Natural killer cell (primary cell): ENCODE data around the gene TRIM28. TPM values are rescaled to one million over a fixed set of nuclear protein-coding genes. Genes with fewer than 3 reads are reported as not detected.

Experiments
- ATAC-seq, 3 donors: fragments of 150-1000 bp in 2 of 3; fragments of 200-7000 bp in 1 of 3; cut with Tn5 transposase; 1 replicate in 1 of 3; 2 replicates in 2 of 3; pipeline ENCODE4 v1.10.0; 2021; ENCODE audit warnings: mild to moderate bottlenecking in 2 of 3, moderate library complexity in 2 of 3
- DNase-seq, 2 donors: peaks; one replicate each; pipeline versions ENCODE4 v3.0.0 to v3.0.0-alpha.2; 2013 to 2021; ENCODE audit warnings: mixed read lengths in 1 of 2
- H3K27ac ChIP-seq: one replicate; pipeline ENCODE4 v1.5.1; 2013; ENCODE audit warnings: mild to moderate bottlenecking, low read length
- H3K27me3 ChIP-seq: one replicate; pipeline ENCODE4 v1.6.1; 2013; ENCODE audit warnings: low read length; ENCODE audit not compliant: control insufficient read depth, insufficient read depth
- H3K36me3 ChIP-seq: one replicate; pipeline ENCODE4 v1.6.1; 2013; ENCODE audit warnings: low read length; ENCODE audit not compliant: control insufficient read depth, insufficient read depth
- H3K4me1 ChIP-seq: one replicate; pipeline ENCODE4 v1.6.1; 2013; ENCODE audit warnings: low read length; ENCODE audit not compliant: control insufficient read depth, insufficient read depth
- H3K4me3 ChIP-seq: one replicate; pipeline ENCODE4 v1.5.1; 2013; ENCODE audit warnings: low read length
- H3K9me3 ChIP-seq: one replicate; pipeline ENCODE4 v1.6.1; 2013; ENCODE audit warnings: low read length; ENCODE audit not compliant: control insufficient read depth, insufficient read depth
- H3K27ac Mint-ChIP-seq, 2 donors: one replicate each; pipeline ENCODE4 v1.8.0; 2022; ENCODE audit warnings: mild to moderate bottlenecking in 2 of 2, mixed read lengths in 2 of 2, moderate library complexity in 1 of 2
- H3K27me3 Mint-ChIP-seq, 2 donors: one replicate each; pipeline ENCODE4 v1.8.0; 2022; ENCODE audit warnings: low read depth in 2 of 2, mixed read lengths in 2 of 2
- H3K36me3 Mint-ChIP-seq: one replicate; pipeline ENCODE4 v1.8.0; 2022; ENCODE audit warnings: mixed read lengths
- H3K4me1 Mint-ChIP-seq, 2 donors: one replicate each; pipeline ENCODE4 v1.8.0; 2022; ENCODE audit warnings: mixed read lengths in 2 of 2
- H3K4me3 Mint-ChIP-seq: one replicate; pipeline ENCODE4 v1.8.0; 2022; ENCODE audit warnings: mild to moderate bottlenecking, moderate library complexity, mixed read lengths
- H3K9me3 Mint-ChIP-seq, 2 donors: one replicate each; pipeline ENCODE4 v1.8.0; 2022; ENCODE audit warnings: mixed read lengths in 2 of 2
- CTCF ChIP-seq: fragments of 200-600 bp; IDR thresholded peaks from one replicate; pipeline ENCODE4 v1.8.0; 2022; ENCODE audit warnings: antibody characterized with exemption
- WGBS: methylation state at CpG from one replicate; pipeline ENCODE4 v1.1.7; 2013; ENCODE audit warnings: missing lambda C conversion rate; ENCODE audit not compliant: insufficient coverage; 5-methylcytosine and 5-hydroxymethylcytosine counted together
- intact Hi-C: fragments of 100-400 bp; cut with micrococcal nuclease; formaldehyde crosslinking; loops from one replicate; pipeline ENCODE4 v1.14.2; 2022
- total RNA-seq, 4 donors: library from RNA; stranded (reverse); fragments of 120-200 nt in 1 of 4; gene quantifications; one replicate each; pipeline versions ENCODE4 v1.2.3 to v1.2.4, GENCODE V29; 2013 to 2022

The TRIM28 gene
- total RNA-seq, 3 donors from 2014 or later (not counting 1 experiment from before 2014, with no cell fraction given) = 330 to 451 (median 408) TPM

GRCh38 chr19:58569943-58570670, 26.2 kb downstream of the TRIM28 start:
- TF ChIP-seq CTCF = no peak

GRCh38 chr19:58570770-58571574, 27.1 kb downstream of the TRIM28 start:
- H3K4me1 Mint-ChIP-seq = peaks cover 32 to 43% of the 10 kb centered on the region in 2 donors
- WGBS = 95% methylated on average over 25 of the region's 25 CpGs
- ATAC-seq (no peak), DNase-seq (peak in 1 of 2 donors; percentile 15)
- no peaks in the 10 kb centered on the region for H3K9me3 ChIP-seq
- H3K9me3 Mint-ChIP-seq = peaks cover 0 to 6% of the 10 kb centered on the region in 2 donors
- intact Hi-C loops = no loop called here
- peak overlapping the region in 1 of 2 donors; percentile 99 for H3K27ac Mint-ChIP-seq
- no peak overlapping the region for H3K4me3 ChIP-seq
- H3K4me1 ChIP-seq = peaks cover 36% of the 10 kb centered on the region
- H3K27me3 Mint-ChIP-seq = no peaks in the 10 kb centered on the region
- H3K4me3 Mint-ChIP-seq = no peak overlapping the region
- H3K27me3 ChIP-seq = no peaks in the 10 kb centered on the region
- no peak for TF ChIP-seq CTCF
- H3K36me3 ChIP-seq = peaks cover 4% of the 10 kb centered on the region
- H3K36me3 Mint-ChIP-seq = no peaks in the 10 kb centered on the region
- no peak overlapping the region for H3K27ac ChIP-seq

More at GRCh38 chr19:58569943-58570670, 26.2 kb downstream of the TRIM28 start:
- Mint-ChIP-seq H3K36me3 (no peaks in the 10 kb centered on the region), H3K4me3 (no peak overlapping the region), H3K9me3 (peaks cover 0 to 6% of the 10 kb centered on the region in 2 donors), H3K4me1 (peaks cover 23 to 35% of the 10 kb centered on the region in 2 donors), H3K27me3 (no peaks in the 10 kb centered on the region), H3K27ac (no peak overlapping the region)
- H3K4me3 ChIP-seq = no peak overlapping the region
- ATAC-seq = no peak
- H3K27ac ChIP-seq = no peak overlapping the region
- 87% methylated on average over 7 of the region's 8 CpGs for WGBS
- H3K9me3 ChIP-seq = no peaks in the 10 kb centered on the region
- intact Hi-C loops = no loop called here
- peak in 1 of 2 donors; percentile 15 for DNase-seq
- H3K36me3 ChIP-seq = peaks cover 4% of the 10 kb centered on the region
- peaks cover 29% of the 10 kb centered on the region for H3K4me1 ChIP-seq
- H3K27me3 ChIP-seq = no peaks in the 10 kb centered on the region

- Histone ChIP-seq H3K36me3 (peaks cover 4% of the 10 kb centered on the region), H3K4me1 (peaks cover 38% of the 10 kb centered on the region), H3K4me3 (no peak overlapping the region), H3K27ac (no peak overlapping the region), H3K9me3 (no peaks in the 10 kb centered on the region), H3K27me3 (no peaks in the 10 kb centered on the region)
- Mint-ChIP-seq H3K4me3 (peak overlapping the region; percentile 98), H3K36me3 (no peaks in the 10 kb centered on the region), H3K4me1 (peaks cover 33 to 45% of the 10 kb centered on the region in 2 donors), H3K27me3 (no peaks in the 10 kb centered on the region), H3K27ac (peak overlapping the region; percentile 99), H3K9me3 (peaks cover 0 to 6% of the 10 kb centered on the region in 2 donors)
- no peak for DNase-seq
- WGBS = 97% methylated on average over 8 of the region's 8 CpGs
- intact Hi-C loops = no loop called here
- TF ChIP-seq CTCF = no peak
- ATAC-seq = no peak
Measured at GRCh38 chr19:58571575-58571947, 27.7 kb downstream of the TRIM28 start.
